B cell (primary cell): Measurements from ENCODE around the gene C4BPA. TPM values are rescaled to one million over a fixed set of nuclear protein-coding genes. Genes with fewer than 3 reads are reported as not detected.

Experiments used
- ATAC-seq: fragments of 200-7000 bp; cut with Tn5 transposase; one replicate; pipeline ENCODE4 v1.10.0; 2021; ENCODE audit warnings: low read depth, mild to moderate bottlenecking, moderate number of reproducible peaks, moderate library complexity
- CTCF ChIA-PET: fragments of 350-600 bp; sonication (Branson Sonifier 250); formaldehyde crosslinking; loops from one replicate; lab custom pipeline; 2021; ENCODE audit warnings: antibody characterized with exemption, inconsistent platforms; lab: Charles Lee
- POLR2A ChIA-PET: fragments of 350-600 bp; sonication (Branson Sonifier 250); formaldehyde crosslinking; loops from one replicate; lab custom pipeline; 2021; ENCODE audit warnings: antibody characterized with exemption; lab: Charles Lee
- DNase-seq: peaks from one replicate; pipeline ENCODE4 v3.0.0; 2013
- H2AFZ ChIP-seq: 2 replicates; pipeline ENCODE4 v1.6.1; 2012; ENCODE audit warnings: mild to moderate bottlenecking, low read depth, low read length; ENCODE audit not compliant: insufficient read depth, poor library complexity, severe bottlenecking
- H3K27ac ChIP-seq, 2 donors: 1 replicate in 1 of 2; 2 replicates in 1 of 2; pipeline ENCODE4 v1.5.1; 2012 to 2013; ENCODE audit warnings: low read length in 2 of 2, mild to moderate bottlenecking in 2 of 2, moderate library complexity in 1 of 2
- H3K27me3 ChIP-seq, 4 experiments: fragments of 200-600 bp in 1 of 4; sonication (generic) in 1 of 4; replicated peaks in 1 of 4; 1 replicate in 2 of 4; 2 replicates in 2 of 4; pipeline versions ENCODE4 v1.6.1 to v1.7.0; 2013 to 2016; ENCODE audit warnings: low read length in 3 of 4, mild to moderate bottlenecking in 2 of 4, mixed read lengths in 1 of 4, moderate library complexity in 1 of 4; ENCODE audit not compliant: insufficient read depth in 4 of 4, control insufficient read depth in 3 of 4; ENCODE audit errors: control extremely low read depth in 1 of 4
- H3K36me3 ChIP-seq, 2 experiments: replicated peaks in 1 of 2; 1 replicate in 1 of 2; 2 replicates in 1 of 2; pipeline versions ENCODE4 v1.6.1 to v1.7.1; 2013; ENCODE audit warnings: low read length in 1 of 2; ENCODE audit not compliant: insufficient read depth in 2 of 2, control insufficient read depth in 1 of 2; ENCODE audit errors: control extremely low read depth in 1 of 2, extremely low read depth in 1 of 2
- H3K4me1 ChIP-seq, 2 donors: fragments of 200-600 bp in 1 of 2; sonication (generic) in 1 of 2; 1 replicate in 1 of 2; 2 replicates in 1 of 2; pipeline versions ENCODE4 v1.5.1 to v1.6.1; 2013 to 2017; ENCODE audit warnings: low read length in 2 of 2; ENCODE audit not compliant: control insufficient read depth in 2 of 2, insufficient read depth in 2 of 2
- H3K4me2 ChIP-seq: replicated peaks from 2 replicates; pipeline ENCODE3; 2012; ENCODE audit warnings: mild to moderate bottlenecking, low read depth, low read length; ENCODE audit not compliant: poor library complexity, severe bottlenecking
- H3K4me3 ChIP-seq, 5 experiments: fragments of 200-600 bp in 1 of 5; sonication (generic) in 1 of 5; 1 replicate in 3 of 5; 2 replicates in 2 of 5; pipeline versions ENCODE4 v1.5.1 to v1.7.0; 2011 to 2016; ENCODE audit warnings: low read length in 4 of 5, mild to moderate bottlenecking in 4 of 5, low read depth in 2 of 5, control low read depth in 1 of 5, moderate library complexity in 1 of 5; ENCODE audit not compliant: insufficient read depth in 1 of 5; ENCODE audit errors: control extremely low read depth in 1 of 5, extremely low read depth in 1 of 5
- H3K79me2 ChIP-seq: fragments of 200-600 bp; sonication (generic); one replicate; pipeline ENCODE4 v1.6.0; 2016; ENCODE audit warnings: low read length; ENCODE audit not compliant: control insufficient read depth, insufficient read depth
- H3K9ac ChIP-seq: fragments of 200-600 bp; sonication (generic); 2 replicates; pipeline ENCODE4 v1.6.1; 2017; ENCODE audit warnings: mild to moderate bottlenecking, low read length, moderate library complexity
- H3K9me3 ChIP-seq, 3 donors: one replicate each; pipeline versions ENCODE4 v1.6.1 to v1.7.1; 2013; ENCODE audit warnings: low read length in 2 of 3; ENCODE audit not compliant: control insufficient read depth in 2 of 3, insufficient read depth in 1 of 3; ENCODE audit errors: control extremely low read depth in 1 of 3
- H4K20me1 ChIP-seq: 2 replicates; pipeline ENCODE4 v1.6.0; 2012; ENCODE audit warnings: mild to moderate bottlenecking, low read length; ENCODE audit not compliant: insufficient read depth, control insufficient read depth, poor library complexity, severe bottlenecking
- H3K27ac Mint-ChIP-seq: one replicate; pipeline ENCODE4 v1.8.0; 2021; ENCODE audit warnings: mixed read lengths
- H3K27me3 Mint-ChIP-seq: one replicate; pipeline ENCODE4 v1.8.0; 2021; ENCODE audit warnings: mixed read lengths
- H3K4me1 Mint-ChIP-seq: one replicate; pipeline ENCODE4 v1.8.0; 2021; ENCODE audit warnings: mixed read lengths
- H3K4me3 Mint-ChIP-seq: one replicate; pipeline ENCODE4 v1.8.0; 2021; ENCODE audit warnings: mixed read lengths
- H3K9me3 Mint-ChIP-seq: one replicate; pipeline ENCODE4 v1.8.0; 2022; ENCODE audit warnings: mixed read lengths; ENCODE audit not compliant: insufficient read depth
- CTCF ChIP-seq: fragments of 200-600 bp; IDR thresholded peaks from one replicate; pipeline ENCODE4 v1.8.0; 2022; ENCODE audit warnings: antibody characterized with exemption, mild to moderate bottlenecking
- EZH2 ChIP-seq: IDR thresholded peaks from 2 replicates; pipeline ENCODE4 v1.6.1; 2012; ENCODE audit warnings: borderline replicate concordance, low read depth, mild to moderate bottlenecking, moderate library complexity, low read length; ENCODE audit not compliant: insufficient read depth, poor library complexity, severe bottlenecking
- WGBS: methylation state at CpG from one replicate; pipeline ENCODE4 v1.1.5; 2013; ENCODE audit warnings: missing lambda C conversion rate; ENCODE audit not compliant: insufficient coverage; 5-methylcytosine and 5-hydroxymethylcytosine counted together
- intact Hi-C: fragments of 100-400 bp; cut with micrococcal nuclease; formaldehyde crosslinking; loops from one replicate; pipeline ENCODE4 v1.10.0; 2022
- polyA plus RNA-seq: library from polyadenylated mRNA; depleted of rRNA; stranded (reverse); fragments of >200 nt; gene quantifications from 2 replicates; pipeline ENCODE4 v1.2.3, GENCODE V29; 2012
- total RNA-seq, 2 donors: library from RNA; stranded (reverse); fragments of 120-200 nt in 1 of 2; gene quantifications; 1 replicate in 1 of 2; 2 replicates in 1 of 2; pipeline versions ENCODE4 v1.2.3 to v1.2.4, GENCODE V29; 2013 to 2022

The C4BPA gene
- total and polyA plus RNA-seq, 2 donors (not counting 1 experiment from before 2014, with no cell fraction given), result not detected

DNA sequence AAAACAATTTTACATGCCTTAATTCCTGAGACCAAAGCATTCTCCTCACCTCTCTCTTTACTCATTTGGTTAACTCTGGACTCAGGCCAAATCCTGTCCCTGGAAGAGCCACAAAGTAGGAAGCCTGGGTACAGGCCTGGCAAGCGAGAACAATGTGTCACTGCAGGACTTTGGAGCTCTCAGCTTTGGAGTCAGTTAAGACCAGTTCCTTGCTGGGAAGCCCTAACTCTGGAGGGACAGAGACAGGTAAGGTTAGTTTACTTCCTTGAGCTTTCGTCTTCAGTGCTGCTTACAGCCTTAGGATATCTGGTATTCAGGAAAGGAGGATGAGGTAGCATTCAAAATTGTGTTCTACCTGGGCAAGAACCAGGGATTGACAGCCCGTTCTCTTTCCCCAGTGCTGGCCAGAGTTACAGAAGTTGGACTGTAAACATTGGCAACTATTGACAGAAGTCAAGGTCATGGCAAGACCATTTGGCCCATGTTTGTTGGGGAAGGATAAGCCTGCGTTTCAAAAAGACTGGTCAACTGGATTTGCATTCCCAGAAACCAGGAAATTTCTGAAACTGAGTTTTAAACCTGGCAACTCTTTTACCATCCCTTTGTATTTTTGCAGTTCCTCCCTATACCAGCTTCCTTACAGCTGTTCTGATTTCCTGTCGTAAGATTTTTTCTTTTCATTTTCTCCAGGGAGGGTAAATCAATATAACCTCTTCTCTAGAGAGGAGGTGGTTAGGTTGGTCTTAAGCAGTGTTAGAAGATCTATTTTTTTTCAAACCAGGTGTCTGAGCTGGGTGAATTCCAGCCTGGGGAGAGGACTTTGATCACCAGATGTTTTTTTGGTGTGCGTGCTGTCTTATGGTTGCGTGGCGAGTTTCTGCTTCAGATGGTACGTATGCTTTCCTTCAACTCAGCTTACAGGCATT is 15.1 kb upstream of the C4BPA start, which contains the start of gene C4BPB:
C4BPB (plus strand) TSS at position 160 of the 926 bp plus-strand sequence; CDS start at position 832, 672 bp downstream.
- CTCF ChIA-PET, result interaction anchor here (1.0 to 13.0 kb wide), 5 partner anchors 10 to 412 kb away, joined by 3 to 209 read pairs (median 8); no protein-coding TSS in a partner anchor
- peak within 1 kb of the TSS in 1 of 2 donors; percentile 50 for H3K27ac ChIP-seq
- peak within 1 kb of the TSS; percentile 75 for H2AFZ ChIP-seq
- H3K4me1 ChIP-seq, result peaks cover 14 to 15% of the 10 kb centered on the region in 2 donors
- TF ChIP-seq CTCF, result no peak
- TF ChIP-seq EZH2, result no peak
- peak; percentile 28 for ATAC-seq
- no peaks in the 10 kb centered on the region for H3K36me3 ChIP-seq
- peak within 1 kb of the TSS; percentile 61 for H3K9ac ChIP-seq
- H3K4me2 ChIP-seq, result peak within 1 kb of the TSS; percentile 65
- intact Hi-C loops, result no loop called here
- Mint-ChIP-seq H3K4me3 (peak within 1 kb of the TSS; percentile 86), H3K27me3 (no peaks in the 10 kb centered on the region), H3K27ac (peak within 1 kb of the TSS; percentile 60), H3K4me1 (peaks cover 13% of the 10 kb centered on the region), H3K9me3 (no peaks in the 10 kb centered on the region)
- peak within 1 kb of the TSS; percentile 11 to 58 (median 37) for H3K4me3 ChIP-seq
- 100% methylated on average over 3 of the region's 9 CpGs for whole genome bisulfite sequencing
- H3K27me3 ChIP-seq, result no peaks in the 10 kb centered on the region
- POLR2A ChIA-PET, result no interaction called here
- no peaks in the 10 kb centered on the region for H3K9me3 ChIP-seq
- no peaks in the 10 kb centered on the region for H3K79me2 ChIP-seq
- DNase-seq, result peak; percentile 55
- H4K20me1 ChIP-seq, result no peaks in the 10 kb centered on the region
